Left cardiac atrium (tissue), 4 donors: Measurements from ENCODE around the gene EVA1A. TPM values are rescaled to one million over a fixed set of nuclear protein-coding genes. Genes with fewer than 3 reads are reported as not detected.

ENCODE experiments used
- ATAC-seq, 2 donors: fragments of 200-7000 bp; cut with Tn5 transposase; one replicate each; pipeline ENCODE4 v1.9.1; 2020; ENCODE audit warnings: mild to moderate bottlenecking in 2 of 2, moderate library complexity in 2 of 2
- DNase-seq: peaks from one replicate; pipeline ENCODE4 v3.0.0-alpha.2; 2020
- intact Hi-C, 2 donors: fragments of 100-400 bp; cut with DNase I; formaldehyde crosslinking; loops; one replicate each; pipeline versions ENCODE4 v1.14.1 to v1.15.1; 2022 to 2023
- total RNA-seq, 2 donors: library from RNA; stranded (reverse); fragmentation: NEBNext Ultra II Directional; extraction: Animal tissue kit (Norgen Biotek cat#: 25700); gene quantifications; one replicate each; pipeline ENCODE4 v1.2.1, GENCODE V29; 2021
- donor health status: DM: no; HTN: yes; CAD: no.
- donor health status: DM: no; HTN: yes; CAD: no; lungs with severe emphysema.
- donor health status: DM: yes; HTN: yes; CAD: no.
- donor health status: Dilated cardiomyopathy.

Gene EVA1A
- total RNA-seq, 2 donors from 2014 or later, result 0.44 to 0.84 TPM

DNA sequence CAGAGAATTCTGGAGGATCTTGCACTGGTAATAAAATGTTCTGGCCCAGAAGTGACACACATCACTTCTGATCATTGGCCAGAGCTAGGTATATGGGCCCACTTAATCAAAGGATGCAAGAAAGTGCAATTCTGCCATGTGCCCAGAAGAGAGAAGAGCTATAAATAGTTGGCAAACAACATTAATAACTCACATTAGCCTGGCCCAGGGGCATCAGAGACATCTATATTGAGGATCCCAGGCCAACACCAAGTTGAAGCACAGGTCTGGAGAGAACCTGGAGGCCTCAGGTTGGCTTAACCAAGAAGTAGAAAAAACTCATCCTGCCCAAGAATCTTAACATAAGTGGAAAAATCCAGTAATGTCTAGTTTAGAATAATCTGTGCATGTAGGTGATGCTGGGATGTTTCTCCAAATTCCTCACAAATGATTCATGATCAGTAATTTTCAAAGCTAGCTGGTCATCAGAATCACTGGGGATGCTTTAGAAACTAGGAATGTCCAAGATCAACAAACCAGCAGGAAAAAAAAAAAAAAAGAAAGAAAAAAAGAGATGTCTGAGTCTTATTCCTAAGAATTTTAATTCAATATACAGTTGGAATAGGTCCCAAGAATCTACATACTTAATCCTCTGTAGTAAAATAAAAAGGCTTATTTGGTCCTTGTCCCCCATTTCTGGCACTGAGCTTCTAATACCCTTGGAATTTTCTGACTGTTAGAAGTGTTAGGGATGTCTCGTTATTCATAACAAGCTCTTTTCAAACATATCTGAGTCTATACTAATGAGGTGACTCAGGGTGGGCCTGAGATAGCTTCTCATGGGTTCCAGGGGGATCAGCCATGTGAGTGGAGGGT lies 35.0 kb upstream of the EVA1A start:
- DNase-seq, result no peak
- intact Hi-C loops, result no loop called here
- no peak for ATAC-seq

DNA sequence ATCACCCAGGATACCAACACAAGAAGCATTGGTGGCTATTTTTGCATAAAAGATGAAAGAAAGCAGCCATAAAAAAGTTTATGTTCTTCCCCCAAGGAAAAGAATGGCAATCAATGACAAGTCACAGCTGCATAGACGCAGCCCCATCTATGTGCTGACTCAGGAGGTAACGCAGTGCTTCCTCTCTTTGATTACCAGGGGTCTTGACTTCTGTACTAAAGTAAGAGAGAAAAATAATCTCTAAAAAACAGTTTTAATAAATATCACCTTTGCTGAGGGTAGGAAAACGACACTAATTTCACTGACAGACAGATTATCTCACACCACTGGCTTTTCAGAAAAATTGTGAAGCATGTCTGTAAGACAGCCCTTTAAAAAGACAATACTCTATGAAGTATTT lies 33.9 kb upstream of the EVA1A start:
- no peak for ATAC-seq
- intact Hi-C loops, result no loop called here
- DNase-seq, result no peak

DNA sequence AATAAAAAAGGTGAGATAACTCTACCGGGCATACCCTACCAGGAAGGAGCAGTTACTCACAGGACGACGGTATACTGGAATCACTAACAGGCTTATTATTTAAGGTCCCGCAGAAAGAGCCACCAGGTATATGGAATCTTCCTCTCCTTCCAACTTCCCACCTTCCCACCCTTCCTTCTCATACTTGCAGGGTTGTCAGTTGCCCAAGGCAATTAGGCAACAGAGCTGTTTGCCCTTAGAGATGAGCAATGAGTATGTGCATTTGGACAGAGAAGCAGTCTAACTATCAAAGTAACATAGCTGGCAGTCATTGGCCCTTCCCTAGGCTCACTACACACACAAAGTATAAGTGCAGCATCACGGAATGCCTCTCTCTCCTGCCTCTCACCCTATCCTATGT lies 32.1 kb upstream of the EVA1A start:
- ATAC-seq (no peak), DNase-seq (no peak)
- intact Hi-C loops, result no loop called here

DNA sequence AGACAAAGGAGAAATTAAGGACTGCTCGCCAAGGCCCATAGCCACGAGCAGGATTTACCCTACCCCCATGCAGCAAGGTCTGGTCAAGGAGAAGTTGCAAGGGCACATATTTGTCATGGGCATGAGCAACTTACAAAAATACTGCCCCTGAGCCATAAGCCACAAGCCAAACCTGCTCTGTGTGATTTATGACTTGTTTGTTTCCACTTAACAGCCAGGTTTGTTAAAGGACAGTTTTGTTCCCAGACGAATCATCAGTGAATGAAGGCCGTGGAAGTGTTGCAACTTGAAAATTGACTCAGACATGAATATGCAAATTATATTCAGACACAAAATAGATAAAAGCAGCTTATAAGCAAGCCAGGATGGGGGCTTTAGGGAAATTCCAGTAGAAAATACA lies 31.3 kb upstream of the EVA1A start:
- ATAC-seq, result no peak
- no peak for DNase-seq
- intact Hi-C loops, result no loop called here

DNA sequence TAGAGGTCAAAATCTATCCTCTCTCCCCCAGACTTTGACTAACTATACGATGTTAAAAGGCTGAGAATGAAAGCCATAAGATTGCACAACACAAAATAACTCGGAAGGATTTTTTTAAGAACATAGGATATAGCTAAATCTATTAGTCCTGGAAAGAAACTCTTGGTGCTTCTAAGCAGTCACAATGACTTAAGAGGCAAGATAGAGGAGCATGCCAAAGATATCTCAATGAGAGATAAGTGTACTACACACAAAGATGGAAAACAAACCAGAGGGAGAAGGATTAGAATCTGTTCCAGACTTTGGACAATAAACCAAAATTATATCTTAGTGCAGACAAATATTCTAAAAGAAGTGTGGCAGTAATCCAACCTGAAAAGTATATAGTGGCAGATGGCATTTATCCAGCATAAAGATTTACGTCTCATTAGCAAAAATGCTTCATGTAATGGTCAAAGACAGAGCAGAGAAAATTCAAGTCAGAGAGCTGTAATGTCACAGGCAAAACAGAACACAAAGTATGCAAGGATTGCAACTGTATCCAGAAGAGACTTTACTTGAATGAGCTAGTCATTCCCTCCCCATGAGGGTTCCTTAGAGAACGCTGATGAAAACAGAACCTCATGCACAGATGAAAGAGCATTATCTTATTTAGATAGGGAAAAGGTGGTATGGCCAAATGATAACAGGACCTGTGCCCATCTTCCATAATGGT lies 28.8 kb upstream of the EVA1A start:
- ATAC-seq (no peak), DNase-seq (no peak)
- intact Hi-C loops, result no loop called here

DNA sequence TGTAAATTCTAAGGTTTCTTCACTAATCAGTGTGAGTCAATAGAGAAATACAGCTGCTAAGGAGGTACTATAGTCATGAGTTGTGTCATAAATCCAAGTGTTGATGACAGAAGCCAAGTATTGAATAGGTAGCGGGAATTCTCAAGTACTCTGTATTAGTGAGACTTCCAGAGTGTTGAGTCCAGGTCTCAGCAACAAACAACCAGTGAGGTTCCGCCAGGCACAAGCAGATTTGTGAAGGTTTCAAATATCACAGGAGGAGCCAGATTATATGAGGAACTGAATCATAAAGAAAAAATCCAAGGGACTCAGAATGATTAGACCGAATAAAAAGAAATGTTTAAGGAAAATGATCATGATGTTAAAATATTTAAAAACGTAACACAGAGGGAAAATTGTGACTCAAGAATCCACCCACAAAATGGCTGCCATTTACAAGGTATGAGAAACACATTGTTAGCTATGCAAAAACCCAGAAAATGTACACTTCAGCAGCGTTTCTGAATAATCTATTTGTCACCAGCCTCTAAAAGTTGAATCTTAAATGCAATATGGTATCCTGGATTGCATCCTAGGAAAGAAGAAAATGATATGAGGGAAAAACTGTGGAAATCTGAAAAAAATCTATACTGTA lies 27.3 kb upstream of the EVA1A start:
- ATAC-seq (no peak), DNase-seq (no peak)
- intact Hi-C loops, result no loop called here

DNA sequence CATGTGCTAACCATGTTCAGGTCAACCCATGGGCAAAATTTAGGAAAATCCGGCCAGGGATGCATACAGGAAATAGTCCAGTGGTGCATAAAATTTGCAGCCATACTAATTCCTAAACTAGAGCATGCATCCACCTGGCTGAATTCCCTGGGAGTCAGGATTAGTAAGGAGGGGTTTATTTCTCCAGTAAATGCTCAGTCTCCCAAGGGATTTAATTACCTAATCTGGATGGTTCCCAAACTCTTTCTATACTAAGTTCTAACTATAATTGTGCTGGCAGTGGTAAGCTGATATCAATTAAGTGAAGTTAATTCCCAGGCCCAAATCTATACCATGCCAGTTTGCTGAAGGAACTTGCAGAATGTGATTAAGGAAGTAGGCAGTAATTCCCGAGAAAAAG lies 26.2 kb upstream of the EVA1A start:
- intact Hi-C loops, result no loop called here
- ATAC-seq, result no peak
- no peak for DNase-seq

DNA sequence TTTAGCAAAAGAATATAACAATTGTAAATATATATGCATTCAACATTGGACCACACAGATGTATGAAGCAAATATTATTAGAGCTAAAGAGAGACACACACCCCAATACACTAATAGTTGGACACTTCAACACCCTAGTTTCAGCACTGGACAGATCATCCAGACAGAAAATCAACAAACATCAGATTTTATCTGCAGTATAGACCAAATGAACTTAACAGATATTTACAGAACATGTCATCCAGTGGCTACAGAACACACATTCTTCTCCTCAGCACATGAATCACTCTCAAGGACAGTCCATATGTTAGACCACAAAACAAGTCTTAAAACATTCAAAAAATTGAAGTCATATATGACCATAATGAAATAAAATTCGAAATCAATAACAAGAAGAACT lies 22.1 kb upstream of the EVA1A start:
- intact Hi-C loops, result no loop called here
- no peak for DNase-seq
- no peak for ATAC-seq

DNA sequence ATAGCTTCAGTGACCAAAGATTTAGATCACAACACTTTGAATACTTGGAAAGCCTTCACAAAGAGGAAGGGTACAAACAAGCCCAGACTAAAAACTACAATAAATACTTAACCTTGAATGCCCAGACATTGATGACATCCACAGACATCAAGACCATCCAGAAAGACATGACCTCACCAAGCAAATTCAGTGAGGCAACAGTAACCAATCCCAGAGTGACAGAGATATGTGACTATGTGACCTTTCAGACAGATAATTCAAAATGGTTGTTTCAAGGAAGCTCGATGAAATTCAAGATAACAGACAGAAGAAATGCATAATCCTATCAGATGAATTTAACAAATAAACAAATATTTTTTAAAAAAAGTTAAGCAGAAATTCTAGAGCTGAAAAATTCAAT lies 19.9 kb upstream of the EVA1A start:
- DNase-seq (no peak), ATAC-seq (no peak)
- intact Hi-C loops, result no loop called here

DNA sequence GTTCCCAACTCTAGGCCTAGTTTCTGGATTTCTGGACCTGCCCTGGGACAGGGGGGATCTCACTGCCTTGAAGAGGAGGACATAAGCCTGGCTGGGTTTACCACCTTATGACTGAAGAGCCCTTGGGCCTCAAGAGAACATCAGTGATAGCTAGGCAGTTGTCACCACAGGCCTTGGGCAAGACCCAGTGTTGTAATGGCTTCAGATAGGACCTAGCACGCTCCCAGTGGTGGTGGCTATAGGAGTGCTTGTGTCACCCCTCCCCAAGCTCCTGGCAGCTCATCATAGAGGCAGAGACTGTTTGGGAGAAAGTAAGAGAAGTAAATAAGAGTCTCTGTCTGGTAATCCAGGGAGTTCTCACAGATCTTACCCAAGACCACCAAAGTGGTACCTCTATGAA lies 19.4 kb upstream of the EVA1A start:
- intact Hi-C loops, result no loop called here
- ATAC-seq (no peak), DNase-seq (no peak)

DNA sequence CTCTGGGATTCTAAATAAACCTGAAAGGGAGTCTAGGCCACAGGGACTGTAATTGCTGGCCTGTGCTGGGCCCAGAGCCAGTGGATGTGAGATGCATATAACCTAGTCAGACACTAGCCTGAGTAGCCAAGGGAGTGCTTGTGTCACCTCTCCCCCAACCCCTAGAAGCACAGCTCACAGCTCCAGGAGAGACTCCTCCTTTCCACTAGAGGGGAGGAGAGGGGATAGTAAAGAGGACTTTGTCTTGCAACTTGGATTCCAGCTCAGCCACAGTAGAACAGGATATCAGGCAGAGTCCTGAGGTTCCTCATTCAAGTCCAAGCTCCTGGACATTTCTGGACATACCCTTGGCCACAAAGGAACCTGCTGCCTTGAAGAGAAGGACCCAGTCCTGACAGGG lies 18.4 kb upstream of the EVA1A start:
- DNase-seq, result no peak
- intact Hi-C loops, result no loop called here
- no peak for ATAC-seq

DNA sequence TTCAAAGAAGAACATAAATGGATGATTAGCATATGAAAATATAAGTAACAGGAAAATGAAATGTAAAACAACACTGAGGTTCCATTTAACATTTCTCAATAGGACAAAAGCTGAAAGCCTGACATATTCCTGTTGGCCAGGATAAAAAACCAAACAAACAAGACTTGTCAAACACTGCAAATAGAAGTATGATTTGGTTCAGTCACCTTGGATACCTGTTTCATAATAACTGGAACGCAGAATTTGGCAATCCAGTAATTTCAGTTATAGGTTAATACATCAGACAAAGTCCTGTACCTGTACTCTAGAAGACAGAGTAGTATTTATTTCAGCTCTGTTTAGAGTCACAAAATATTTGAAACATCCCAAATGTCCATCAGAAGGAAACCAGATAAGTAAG lies 16.5 kb upstream of the EVA1A start:
- intact Hi-C loops, result no loop called here
- ATAC-seq (no peak), DNase-seq (no peak)

DNA sequence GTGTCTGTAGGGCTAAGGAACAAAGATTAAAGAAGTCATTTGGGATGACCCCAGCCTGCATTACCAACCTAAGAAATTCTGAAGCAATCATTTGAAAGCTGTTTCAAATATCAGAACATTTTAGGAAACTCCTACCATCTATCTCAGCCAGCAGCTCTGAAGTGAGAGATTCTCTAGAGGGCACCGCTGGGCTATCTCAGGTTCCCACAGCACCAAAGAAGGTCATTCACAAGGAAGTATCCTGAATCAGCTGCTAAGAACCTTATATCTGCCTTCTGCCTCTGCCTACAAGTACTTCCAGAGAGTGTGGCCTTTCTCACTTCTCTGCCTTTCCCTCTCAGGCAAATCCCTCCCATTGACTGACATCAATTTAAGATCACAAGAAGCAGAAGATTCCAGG lies 13.4 kb upstream of the EVA1A start:
- DNase-seq, result no peak
- no peak for ATAC-seq
- intact Hi-C loops, result no loop called here

DNA sequence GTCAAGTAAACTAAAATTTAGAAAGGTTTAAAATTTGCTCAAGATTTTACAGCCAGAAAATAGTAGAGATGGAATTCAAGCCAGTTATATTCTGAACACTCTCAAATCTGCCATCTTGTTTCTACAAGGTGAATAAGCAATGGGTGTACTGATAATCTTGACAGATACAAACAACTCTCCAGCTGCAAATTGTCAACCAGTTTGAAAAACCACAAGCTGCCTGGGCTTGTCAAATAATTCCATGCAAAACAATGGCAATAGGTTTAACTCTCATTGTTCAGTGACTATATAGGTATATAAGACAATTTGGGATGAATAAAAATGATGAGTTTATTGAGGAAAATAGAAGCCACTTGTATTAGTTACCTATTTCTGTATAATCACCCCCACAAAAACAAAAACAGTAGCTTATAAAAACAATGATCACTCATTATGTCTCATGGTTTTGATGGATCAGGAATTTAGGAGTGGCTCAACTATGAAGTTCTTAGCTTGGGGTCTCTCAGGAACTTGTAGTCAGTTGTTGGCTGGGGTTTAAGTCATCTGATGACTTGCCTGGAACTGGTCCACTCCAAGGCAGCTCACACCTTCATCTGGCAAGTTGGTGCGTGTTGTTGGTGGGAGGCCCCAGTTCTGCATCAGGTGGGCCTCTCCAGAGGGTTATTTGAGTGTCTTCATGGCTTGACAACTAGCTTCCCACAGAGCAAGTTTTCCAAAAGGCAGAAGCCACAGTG lies 12.6 kb upstream of the EVA1A start:
- no peak for DNase-seq
- ATAC-seq, result no peak
- intact Hi-C loops, result no loop called here

DNA sequence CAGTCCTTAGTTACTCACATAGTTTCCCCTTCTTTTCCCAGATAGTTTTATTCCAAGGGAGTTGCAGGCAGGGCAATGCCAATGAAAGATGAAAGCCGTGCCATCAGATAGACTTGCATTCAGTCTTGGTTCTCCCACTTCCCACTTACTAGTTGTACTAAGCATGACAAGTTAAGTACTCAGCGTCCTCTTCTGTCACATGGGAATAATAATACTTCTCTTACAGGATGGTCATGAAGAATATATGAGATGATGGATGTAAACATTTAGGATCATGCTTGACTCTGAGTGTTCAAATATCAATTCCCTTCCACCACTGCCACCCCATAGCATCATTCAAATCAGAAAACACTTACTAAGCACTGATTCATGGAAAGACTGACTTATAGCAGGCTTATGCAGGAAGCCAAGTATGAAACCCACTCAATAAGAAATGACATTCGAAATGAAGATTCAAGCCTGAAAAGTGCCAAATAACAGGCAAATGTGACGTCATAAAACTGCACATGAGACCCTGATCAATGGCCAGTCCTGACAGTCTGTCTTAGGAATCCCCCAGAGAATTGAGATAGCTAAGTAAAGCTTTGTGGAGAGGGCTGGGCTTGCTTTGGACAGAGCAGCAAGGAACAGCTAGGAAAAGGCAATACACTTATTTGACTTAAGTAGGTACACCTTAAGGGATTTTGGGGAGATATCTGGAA lies 11.1 kb upstream of the EVA1A start:
- DNase-seq (no peak), ATAC-seq (no peak)
- intact Hi-C loops, result no loop called here

DNA sequence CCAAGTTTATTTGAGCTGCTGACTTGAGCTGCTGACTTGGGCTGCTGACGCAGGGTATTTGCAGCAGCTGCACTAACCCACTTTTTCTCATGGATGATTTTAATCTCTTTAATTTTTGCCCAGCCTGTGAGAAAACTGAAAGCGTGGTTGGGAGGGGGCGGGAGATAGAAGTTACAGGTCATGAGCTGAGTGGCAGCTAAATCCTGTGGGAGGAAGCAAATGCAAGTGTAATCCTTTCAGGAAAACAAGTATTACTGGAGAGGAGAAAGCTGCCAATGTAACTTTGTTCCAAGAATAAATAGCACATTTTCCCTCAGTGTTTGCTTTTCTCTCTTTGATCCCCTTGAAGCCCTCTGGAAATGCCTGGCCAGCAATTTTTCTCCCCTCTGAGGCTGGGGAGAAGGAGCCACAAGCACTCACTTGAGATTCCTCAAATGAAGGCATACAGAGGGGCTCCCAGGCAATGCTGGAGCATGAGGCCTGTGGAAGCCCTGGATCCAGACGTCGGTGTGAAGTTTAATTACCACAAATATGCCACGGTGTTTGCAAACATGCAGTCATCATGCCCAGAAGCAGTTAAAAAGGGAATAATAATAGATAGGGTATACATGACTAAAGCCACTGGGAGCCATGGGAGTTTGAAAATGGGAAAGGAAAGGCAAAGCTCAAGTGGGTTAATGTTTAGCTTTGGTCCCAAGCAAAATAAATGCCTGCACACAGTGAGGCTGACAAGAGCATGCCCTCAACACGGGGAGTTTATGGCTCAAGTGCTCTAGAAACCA lies 10.4 kb upstream of the EVA1A start:
- ATAC-seq (peak; percentile 55 to 75), DNase-seq (no peak)
- intact Hi-C loops, result no loop called here

DNA sequence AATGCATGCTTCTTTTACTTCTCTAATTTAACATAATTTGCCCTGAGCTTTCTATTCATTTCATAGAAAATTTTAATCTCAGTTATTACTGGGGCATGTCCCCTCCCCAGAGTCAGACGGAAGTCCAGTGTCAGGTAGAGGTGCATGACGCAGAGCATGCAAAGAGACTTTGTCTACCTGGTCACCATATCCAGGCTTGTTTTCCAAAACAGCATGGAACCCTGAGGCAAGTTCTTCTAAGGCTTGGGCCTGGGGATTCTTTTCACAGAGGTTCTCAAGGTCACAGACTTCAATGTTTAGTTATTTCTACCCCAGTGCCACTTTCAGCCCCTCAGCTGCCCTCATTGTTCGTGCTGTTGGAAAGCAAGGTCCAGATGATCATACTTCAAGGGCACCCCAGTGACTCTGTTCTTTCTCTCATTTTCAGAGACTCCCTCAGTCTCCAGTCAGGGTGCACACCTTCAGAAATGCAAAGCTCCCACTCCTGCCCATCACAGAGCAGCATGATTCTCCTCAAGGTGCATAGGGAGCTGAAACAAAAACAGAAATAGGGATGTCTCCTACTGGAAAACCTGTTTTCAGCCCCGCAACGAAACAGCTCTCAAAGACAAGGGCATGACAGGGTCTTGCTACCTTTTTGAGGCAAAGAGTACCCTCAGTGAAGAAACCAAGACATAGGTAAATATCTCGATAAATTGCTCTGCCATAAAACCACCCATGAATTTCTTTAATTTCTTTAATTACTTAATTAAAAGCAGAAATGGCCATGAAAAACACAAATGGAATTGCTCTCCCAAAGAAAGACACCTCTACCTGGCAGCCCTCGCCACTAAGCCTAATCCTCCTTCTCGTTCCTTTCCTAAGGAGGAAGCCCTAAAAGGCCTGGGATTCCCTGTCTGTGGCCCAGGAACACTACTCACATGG lies 9.5 kb upstream of the EVA1A start:
- ATAC-seq (no peak), DNase-seq (no peak)
- intact Hi-C loops, result no loop called here

DNA sequence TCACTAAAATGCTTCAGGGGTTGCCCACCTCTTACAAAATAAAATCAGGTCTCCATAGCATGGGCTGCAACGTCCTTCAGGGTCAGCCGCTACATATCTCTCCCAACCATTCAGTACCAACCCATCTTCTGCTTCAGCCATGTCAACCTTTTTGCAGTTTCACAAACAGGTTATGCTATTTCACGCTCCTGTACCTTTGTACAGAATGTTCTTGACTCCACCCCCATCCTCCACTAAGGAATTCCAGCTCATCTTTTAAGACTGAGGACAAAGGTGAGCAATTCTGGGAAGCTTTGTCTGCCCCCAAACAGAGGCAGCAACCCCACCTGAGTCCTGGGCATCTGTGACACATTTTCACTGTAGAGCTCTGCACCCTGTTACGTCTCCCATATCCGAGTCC lies 8.8 kb upstream of the EVA1A start:
- intact Hi-C loops, result no loop called here
- no peak for DNase-seq
- ATAC-seq, result no peak
